Stimulated activated CD8-positive, alpha-beta memory T cell treated with anti-CD3 and anti-CD28 coated beads, Interleukin-12 subunit alpha, Interleukin-12 subunit beta, amount 100 ng/mL, for 1 hour (primary cell): ENCODE data around the gene NPAS3.

Experiments used
- DNase-seq: peaks from one replicate; pipeline ENCODE4 v3.0.0-alpha.2; 2020; ENCODE audit warnings: low read depth

Gene NPAS3

DNA sequence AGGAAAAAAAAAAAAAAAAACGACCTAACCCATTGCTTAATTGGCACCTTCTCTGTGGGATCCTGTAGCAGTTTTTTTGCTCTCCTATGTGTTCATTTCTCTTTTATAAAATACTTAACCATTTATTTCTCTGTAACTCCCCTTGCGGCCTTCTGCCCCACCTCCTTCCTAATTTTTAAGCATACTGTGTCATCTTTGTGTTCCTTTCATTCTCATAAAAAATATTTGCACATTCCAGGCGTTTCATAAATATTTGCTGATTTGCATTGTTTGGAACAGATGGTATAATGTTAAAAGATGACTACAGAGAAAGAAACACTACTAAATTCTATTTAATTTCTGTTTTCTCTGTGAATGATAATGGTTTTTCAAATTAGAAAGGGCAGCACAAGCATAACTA is 77.9 kb downstream of the NPAS3 start:
- DNase-seq, result no peak

DNA sequence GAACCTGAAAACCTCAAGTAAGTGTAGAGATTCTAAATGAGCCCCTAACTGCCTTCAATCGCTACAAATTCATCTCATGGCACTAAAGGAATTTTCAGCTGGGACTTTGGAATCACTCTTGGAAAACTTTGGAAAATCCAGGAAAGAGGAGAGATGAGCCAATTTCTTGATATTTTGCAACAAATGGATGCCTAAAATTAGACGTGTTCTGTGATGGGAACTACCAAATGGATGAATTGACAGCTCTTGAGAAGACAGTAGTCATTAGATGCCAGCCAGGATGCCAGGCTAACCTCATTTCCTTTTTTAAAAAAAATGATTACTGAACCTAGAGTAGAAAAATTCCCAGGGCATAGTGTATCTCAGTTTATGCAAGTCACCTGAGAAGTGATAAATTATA is 78.3 kb downstream of the NPAS3 start:
- DNase-seq, result no peak

DNA sequence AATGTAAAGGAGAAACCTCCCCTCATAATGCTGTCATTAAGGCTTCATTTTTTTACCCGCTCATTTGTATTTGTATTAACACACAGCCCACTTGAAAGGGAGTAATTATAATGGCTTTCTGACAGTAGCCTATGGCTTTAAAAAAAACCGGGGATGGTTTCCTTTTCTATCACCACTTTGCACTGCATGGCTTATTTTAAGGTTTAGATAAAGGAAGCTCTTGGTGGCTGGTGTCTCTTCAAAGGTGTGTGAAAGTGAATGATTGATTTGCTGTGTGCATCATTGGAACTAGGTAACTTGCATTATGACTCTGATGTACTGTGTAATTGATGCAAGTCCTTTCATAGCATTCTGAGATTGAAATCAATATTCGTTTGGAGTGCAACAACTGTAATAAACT is 80.7 kb downstream of the NPAS3 start:
- DNase-seq, result no peak

DNA sequence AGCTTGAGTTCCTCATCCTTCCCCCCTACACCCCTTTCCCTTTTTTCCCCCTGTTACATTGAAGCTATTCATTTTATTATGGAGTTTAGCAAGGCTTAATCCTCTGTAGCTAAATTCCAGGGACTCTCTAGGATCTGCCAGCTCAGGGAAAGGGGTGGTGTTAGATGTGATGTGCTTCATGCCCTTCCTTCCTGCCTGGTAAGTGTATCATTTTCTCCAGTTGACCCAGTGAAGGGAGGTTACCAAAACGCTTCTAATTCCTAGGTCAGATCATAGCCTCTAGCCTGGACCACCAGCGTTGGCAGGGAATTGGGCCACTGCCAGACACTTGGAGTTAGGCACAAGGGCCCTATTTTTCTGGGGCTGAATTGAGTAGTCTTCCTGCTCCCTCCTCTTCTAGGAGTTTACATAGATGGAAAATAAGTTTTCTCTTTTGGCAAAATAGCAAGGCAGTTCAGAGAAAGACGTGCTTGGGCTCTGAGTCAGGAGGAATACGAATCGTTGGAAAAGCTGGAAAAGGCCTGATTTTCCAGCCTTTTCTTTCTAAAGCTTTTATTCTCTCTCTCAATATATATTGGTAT is 88.3 kb downstream of the NPAS3 start:
- DNase-seq, result no peak

DNA sequence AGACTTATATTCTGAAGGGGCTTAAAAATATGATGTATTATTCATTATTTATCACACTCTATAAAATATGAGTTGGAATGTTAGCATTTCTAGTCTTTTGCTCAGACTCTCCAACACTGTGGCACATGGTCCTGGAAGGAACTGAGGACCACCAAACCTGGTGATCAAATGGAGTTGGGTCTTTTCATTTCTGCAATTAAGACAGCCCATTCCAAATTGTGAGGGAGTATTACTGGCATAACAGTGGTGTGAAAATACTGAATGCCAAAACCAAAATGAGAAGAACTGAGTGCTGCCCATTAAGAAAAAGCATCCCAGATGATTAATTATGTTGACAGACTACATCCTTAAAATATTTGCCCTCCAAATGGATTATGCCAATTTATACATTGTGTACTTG is 90.8 kb downstream of the NPAS3 start:
- no peak for DNase-seq

DNA sequence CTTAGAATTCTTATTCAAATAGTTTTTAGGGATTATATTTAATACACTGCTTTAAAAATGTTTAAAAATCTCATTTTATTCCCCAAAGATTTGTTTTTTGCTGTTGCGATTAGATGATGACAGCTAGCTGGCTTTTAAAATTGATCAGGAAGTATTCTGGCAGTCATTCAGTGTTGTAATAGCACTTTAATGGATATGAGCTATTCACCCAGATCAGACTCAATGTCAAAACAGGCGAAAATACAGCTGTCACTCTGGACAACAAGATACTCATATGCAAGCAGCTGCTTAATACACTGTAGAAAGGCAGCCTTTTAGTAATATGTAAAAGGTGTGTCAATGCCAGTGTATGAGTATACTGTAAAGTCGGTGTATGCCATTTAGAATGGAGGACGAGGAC is 91.7 kb downstream of the NPAS3 start:
- DNase-seq, result no peak

DNA sequence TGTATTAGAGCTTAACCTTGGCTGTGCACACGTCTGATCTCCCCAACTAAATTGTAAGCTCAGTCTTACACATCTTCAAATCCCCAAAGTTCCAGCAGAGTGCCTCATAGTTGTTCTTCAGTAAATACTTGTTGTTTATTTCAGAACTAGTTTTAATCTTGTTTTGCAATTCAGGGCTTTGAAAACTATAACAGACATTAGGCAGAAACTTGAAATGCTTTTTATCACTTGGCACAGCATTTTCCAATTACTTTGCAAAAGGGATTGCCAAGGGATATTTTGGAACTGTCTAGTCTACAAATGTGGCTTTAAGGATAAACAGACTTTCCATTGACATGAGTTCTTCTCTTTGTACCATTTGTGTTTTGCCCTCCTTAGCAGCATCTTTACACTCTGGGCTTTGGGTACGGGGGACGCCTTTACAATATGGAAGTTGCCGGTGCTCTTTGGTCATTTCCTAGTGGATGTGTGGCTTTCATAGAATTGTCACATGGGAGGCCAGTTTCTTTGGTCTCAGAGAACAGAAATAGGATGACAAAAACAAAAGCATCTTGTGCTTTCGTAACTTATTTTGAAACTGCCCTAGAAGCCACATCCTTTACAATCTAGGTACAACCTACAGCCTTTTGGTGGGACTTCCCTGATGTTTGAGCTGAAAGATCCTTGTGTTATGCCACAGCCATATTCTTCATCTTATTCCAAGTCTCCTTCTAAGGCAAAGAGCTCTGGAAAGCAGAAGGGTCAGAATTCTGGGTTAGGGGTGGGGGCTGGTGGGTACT is 96.9 kb downstream of the NPAS3 start:
- DNase-seq, result no peak

DNA sequence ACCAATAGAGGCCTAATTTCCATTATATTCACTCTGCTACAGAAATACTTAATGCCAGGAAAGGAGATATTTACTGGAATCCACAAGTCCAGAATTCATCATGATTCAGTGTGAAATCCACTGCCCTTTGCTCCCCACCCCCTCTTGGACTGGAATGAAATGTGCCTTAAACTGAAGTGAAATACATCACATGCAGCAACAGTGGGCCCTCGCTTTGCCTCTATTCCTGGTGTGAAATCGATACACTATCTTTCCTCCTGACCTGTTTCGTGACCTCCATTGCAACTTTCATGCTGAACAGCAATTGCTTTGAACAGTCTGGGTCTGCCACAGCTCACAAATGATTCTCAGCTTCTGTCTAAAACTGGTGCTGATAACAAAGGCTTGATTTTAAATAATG is 100.6 kb downstream of the NPAS3 start:
- DNase-seq, result no peak

DNA sequence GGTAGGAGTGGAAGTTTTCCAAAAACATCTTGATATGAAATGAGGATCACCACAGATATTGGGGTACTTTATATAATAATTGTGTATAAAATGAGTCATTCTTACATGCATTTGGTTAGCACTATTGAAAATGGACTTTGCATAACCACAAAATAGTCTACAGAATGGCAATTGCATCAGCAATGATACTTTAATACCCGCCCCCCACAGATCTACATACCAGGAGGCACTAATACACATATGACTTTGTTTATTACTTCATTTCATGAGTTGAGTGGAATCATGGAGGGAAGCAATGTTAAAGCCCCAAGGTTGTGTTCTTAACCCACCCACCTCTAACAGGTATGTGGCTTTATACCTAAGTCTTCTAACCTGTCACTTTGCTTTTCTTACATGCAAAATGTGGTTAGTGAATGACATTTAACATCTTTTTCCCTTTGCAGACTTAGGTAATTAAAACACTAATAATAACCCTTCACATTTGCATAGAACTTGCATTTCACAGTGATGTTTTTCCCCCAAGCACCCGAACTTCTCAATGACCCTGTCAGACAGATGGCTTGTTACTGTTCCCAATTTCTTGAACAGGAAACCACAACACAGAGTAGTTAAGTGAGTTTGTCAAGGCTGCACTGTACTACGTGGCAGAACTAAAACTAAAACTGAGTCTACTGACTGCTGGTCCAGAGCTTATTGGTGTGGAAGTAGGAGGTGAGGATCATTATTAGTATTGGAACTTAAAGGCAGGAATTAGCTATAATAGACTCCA is 101.9 kb downstream of the NPAS3 start:
- DNase-seq, result no peak

DNA sequence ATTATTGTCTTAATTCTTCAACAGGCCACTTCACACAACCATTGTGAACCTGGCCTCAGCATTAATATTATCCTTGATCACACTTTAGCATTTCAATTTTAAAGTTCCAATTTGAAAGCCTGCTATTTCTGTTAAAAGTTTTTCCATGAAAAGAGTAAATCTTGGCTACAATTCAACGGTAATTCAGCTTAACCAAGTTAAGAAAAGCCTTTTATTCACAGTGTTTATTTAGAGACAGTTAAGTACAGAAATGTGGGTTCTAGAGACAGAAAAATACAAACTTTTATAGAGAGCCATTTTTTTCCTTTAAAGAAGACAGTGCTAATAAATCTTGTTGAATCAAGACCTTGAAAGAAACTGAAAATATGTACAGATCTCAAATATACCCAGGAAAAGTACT is 103.9 kb downstream of the NPAS3 start:
- no peak for DNase-seq

DNA sequence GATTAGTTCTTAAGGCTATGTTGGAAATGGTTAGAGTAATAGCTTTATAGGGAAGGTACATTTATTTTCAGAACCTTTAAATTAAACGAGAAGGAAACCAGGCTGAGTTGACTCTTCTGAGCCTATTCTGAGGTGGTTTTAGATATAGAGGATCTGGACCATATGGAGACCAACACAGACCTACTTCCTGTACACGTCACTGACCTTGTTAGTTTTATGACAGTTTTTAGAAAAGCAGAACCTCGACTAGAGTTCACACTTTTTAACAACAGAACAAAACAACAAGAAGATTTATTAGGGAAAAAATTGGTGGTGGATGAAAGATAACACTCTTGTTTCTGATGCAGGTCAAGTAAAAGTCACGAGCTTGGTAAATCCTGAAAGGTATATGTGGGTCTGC is 107.1 kb downstream of the NPAS3 start:
- DNase-seq, result no peak

DNA sequence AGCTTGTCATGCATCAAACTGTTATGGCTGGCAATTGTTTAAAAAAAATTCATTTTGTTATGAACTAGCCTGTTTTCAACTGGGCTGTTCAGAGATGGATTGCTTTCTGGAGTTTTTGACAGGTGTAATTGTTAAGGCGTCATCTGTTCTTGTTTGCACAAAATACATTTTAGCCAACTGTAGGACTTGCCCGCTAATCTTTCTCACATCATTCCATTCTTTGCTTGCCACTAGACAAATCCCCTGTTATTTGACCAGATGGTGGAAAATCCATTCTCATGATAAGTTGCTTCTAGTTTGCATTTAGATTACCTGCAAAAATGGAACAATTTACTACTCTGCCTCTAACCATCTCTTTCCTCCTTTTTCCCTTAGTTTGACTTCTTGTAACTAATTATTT is 114.3 kb downstream of the NPAS3 start:
- DNase-seq, result no peak

DNA sequence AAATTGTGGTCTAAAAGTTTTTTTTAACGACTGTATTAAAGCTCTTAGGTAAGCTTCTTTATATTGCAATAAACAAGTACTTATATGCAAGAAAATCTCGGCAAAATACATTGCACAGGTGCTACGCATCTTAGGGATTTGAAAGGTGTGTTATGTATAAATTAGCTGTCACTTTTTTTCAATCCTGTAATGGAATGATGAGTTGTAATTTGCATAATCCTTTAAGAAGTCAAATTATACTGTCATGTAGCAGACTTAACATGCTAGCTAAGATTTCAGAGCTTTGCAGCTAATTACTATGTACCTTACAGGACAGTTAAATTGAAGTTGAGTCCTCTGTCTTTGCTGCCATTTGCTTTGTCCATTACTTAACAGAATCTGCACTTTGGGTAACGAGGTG is 117.5 kb downstream of the NPAS3 start:
- no peak for DNase-seq

DNA sequence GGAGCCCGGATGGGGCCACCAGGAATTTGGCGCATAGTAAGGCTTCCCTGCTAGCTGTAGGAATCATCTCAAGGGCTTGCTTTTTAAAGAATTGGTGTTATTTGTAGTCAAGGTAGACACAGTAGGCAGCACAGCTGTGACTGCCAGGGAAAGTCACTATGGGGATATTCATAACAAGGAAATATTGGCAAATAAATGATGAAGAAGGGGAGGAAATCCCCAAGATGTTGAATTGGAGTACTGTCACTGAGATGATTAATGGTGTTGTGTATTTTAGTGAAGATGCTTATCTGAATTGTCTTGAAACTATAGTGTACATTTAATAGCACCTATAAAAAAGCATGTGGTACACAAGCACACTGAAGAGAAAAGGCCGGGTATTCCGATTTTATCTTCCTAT is 118.9 kb downstream of the NPAS3 start:
- DNase-seq, result no peak

DNA sequence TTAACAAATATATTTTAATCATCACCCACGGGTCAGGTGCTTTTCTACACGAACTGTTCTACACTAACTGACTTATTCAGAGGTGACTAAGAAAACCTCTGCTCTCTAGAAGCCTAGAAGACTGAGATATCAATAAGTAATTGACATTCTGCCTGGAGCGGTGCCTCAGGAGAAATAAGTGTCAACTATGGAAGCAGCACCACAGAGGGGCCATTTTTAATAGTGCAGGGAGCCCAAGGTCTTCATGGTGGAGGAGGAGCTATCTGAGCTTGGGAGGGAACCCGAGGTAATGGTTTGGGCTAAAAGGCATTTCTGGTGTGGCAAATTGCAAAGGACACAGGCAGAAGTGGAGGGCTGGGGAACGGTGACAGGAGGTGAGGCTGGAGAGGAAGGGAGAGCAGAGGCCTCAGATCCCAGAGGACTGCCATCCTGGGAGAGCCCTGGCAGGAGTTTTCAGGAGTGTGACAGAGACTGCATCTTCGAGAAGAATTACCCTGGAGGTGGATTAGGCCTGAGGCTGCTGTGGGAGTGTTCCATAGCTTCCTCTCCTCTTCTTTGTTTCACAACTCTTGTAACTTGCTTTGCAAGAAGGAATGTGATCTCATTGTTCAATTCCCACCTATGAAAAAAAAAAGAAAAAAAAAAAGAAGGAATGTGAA is 123.1 kb downstream of the NPAS3 start:
- no peak for DNase-seq

DNA sequence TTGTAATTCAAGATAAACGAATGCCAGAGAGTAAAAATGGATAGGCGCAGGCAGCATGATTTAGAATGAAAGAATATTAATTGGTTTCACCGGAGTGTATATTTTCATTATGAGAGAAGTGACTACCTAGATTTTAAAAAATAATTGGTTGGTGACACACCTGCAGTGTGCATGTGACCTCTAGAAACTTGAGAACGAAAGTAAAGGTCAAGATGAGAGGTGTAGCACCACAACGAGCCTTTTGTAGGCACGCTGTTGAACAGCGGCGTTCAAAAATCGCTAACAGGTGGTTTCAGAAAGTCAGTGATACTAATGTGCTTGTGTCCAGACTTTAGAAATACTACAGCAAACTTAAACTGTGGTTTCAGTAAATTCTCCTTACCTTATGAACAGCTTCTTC is 123.8 kb downstream of the NPAS3 start:
- no peak for DNase-seq

DNA sequence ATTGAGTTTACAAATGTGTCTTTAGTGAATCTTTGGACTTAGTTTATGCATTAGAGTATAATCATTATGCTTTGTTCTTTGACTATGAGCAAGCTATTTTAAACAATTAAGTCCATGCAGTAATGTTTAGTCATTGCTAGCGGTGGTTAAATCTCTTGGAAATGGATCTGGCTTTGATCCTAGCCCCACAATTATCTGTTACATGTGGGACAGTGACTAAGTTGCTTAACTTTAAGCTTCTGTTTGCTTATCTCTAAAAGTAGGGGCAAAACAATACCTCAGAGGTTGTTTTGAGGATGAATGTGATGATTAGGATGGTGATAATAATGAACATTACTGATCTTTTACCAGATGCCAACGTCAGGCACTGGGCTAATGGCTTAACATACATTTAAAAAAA is 124.2 kb downstream of the NPAS3 start:
- no peak for DNase-seq

DNA sequence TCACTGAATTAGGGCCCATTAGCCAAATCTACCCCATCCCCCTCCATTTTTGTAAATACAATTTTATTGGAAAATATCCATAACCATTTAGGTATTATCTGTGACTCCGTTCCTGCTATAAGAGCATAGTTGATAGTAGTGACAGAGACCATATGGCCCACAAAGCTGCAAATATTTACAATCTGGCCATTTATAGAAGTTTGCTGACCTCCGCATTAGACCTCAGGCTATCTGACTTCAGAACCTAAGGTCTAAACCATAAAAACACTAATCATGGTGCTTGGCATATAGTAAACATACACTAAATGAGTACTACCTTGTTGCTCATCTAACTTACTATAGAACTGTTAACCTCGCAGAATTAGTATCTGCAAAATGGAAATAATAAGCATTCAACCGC is 124.8 kb downstream of the NPAS3 start:
- DNase-seq, result no peak

DNA sequence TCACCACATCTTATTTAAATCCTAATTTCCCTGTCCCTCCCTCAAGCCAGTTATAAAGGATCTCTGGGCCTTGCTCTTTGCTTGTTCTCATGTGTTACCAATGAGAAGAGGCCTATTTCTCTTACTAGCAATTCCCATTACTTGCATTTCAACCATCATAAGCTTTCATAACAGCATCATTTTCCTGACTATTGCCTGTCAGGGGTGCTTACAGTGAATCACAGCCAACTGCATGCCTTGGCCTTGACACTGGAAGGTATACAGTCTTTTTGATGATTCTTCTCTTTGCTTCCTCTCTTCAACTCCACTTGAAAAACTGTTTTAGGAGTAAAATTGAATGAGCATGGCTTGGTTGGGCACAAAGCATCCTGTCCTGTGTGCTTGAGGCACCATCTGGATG is 127.0 kb downstream of the NPAS3 start:
- no peak for DNase-seq

DNA sequence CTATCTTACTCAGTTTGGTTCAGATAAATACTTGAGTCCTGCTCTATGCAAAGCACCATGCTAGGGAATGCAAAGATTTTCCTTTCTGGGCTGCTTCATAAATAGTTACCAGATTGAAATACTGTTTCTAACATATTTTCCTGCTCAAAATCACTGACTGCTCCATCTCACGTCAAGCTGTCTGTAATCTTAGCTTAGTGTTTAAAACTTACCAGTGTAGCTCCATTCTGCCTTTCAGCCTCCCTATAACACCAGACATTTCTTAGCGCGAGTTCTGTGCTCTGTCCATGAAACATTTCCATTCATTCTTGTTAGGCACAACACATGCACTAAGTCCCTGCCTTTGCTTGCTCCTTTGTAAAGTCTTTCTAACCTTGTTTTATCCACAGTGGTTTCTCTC is 129.4 kb downstream of the NPAS3 start:
- DNase-seq, result no peak

DNA sequence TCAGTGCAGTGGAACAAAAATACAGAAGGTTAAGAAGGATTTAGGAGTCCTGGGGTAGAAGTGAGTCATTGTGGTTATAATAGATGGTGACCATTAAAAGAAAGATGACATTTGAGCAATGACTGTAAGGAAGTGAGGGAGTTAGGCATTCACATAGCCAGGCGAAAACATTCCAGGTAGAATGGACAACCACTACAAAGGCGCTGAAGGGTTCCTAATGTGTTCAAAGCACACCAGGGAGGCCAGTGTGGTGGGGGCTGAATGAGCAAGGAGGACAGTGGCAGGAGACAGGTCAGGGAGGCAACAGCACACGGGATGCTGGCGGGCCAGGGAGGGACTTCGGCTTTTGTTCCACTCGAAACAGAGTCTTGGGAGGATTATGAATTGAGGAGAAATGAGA is 129.9 kb downstream of the NPAS3 start:
- no peak for DNase-seq

DNA sequence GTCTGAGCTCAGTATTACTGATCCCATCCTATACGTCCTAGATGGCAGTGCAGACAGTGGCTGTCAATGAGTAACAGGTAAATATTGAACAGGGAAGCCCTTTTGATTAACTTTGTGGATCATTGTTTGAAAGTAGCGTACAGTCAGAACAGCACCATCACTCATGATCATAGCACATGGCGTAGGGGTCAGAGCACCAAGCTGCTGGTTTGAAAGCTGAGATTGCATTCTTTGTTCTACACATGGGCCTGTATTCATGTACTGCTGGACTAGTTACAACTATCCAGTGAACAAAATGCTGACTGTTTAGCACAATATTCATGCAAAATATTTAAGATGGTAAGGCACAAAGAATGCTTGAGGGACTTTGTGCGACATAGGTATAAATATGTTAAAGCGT is 131.8 kb downstream of the NPAS3 start:
- no peak for DNase-seq

DNA sequence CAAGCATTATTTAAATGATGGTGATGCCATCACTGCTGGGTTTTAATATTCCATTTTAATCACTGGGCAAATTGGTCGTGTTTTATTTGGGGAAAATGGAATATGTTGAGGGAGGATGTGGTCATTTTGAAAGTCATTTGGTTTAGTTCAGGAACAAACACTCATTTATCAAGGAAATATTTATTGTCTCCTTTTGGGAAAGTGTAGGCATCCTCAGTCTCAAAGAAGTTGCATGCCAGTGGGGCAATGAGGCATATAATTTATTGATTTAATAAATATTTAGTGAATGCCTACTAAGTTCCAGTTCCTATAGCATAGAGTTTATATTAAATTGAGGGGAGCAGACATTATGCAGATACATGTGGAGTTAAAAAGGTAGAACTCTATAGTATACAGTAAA is 134.3 kb downstream of the NPAS3 start:
- DNase-seq, result no peak
